Measurements from ENCODE around the gene FBLN1.

Gene FBLN1

GRCh38 chr22:45638834-45639746 is 136.4 kb downstream of the FBLN1 start:
- FAIRE-seq (peak; percentile 76), DNase-seq (ENCODE audit: low spot score) (peak; percentile 79)

- DNase-seq (ENCODE audit: low spot score) (no peak), FAIRE-seq (no peak)
These were observed 137.0 kb downstream of the FBLN1 start for GRCh38 chr22:45639747-45640102.

GRCh38 chr22:45640291-45640940 is 137.7 kb downstream of the FBLN1 start:
- FAIRE-seq (no peak), DNase-seq (ENCODE audit: low spot score) (no peak)

GRCh38 chr22:45640941-45641621 is 138.4 kb downstream of the FBLN1 start:
- DNase-seq (ENCODE audit: low spot score) = no peak
- FAIRE-seq = no peak

GRCh38 chr22:45642986-45643385 is 140.3 kb downstream of the FBLN1 start:
- DNase-seq (ENCODE audit: low spot score) (no peak), FAIRE-seq (no peak)

- no peak for FAIRE-seq
These were observed 142.0 kb downstream of the FBLN1 start for GRCh38 chr22:45644714-45645113.

GRCh38 chr22:45645150-45645525 is 142.5 kb downstream of the FBLN1 start:
- FAIRE-seq = no peak
- no peak for DNase-seq (ENCODE audit: low spot score)

More at GRCh38 chr22:45644714-45645113, 142.0 kb downstream of the FBLN1 start:
- no peak for DNase-seq (ENCODE audit: low spot score)

GRCh38 chr22:45645526-45646414 is 143.1 kb downstream of the FBLN1 start:
- DNase-seq (ENCODE audit: low spot score) = peak; percentile 90
- peak; percentile 94 for FAIRE-seq

- DNase-seq (ENCODE audit: low spot score) (no peak), FAIRE-seq (no peak)
These were observed 145.0 kb downstream of the FBLN1 start for GRCh38 chr22:45647532-45648225.

- FAIRE-seq = peak; percentile 20
These were observed 145.8 kb downstream of the FBLN1 start for GRCh38 chr22:45648301-45649117.

GRCh38 chr22:45649809-45650208 is 147.1 kb downstream of the FBLN1 start:
- no peak for DNase-seq (ENCODE audit: low spot score)
- no peak for FAIRE-seq

More at GRCh38 chr22:45648301-45649117, 145.8 kb downstream of the FBLN1 start:
- no peak for DNase-seq (ENCODE audit: low spot score)

- DNase-seq (ENCODE audit: low spot score) (no peak), FAIRE-seq (no peak)
These were observed 148.0 kb downstream of the FBLN1 start for GRCh38 chr22:45650721-45651120.
